Natural killer cell (primary cell): Measurements from ENCODE around the gene PRPF38B. TPM values are rescaled to one million over a fixed set of nuclear protein-coding genes. Genes with fewer than 3 reads are reported as not detected.

Experiments used
- ATAC-seq, 3 donors: fragments of 150-1000 bp in 2 of 3; fragments of 200-7000 bp in 1 of 3; cut with Tn5 transposase; 1 replicate in 1 of 3; 2 replicates in 2 of 3; pipeline ENCODE4 v1.10.0; 2021; ENCODE audit warnings: mild to moderate bottlenecking in 2 of 3, moderate library complexity in 2 of 3
- DNase-seq, 2 donors: peaks; one replicate each; pipeline versions ENCODE4 v3.0.0 to v3.0.0-alpha.2; 2013 to 2021; ENCODE audit warnings: mixed read lengths in 1 of 2
- H3K27ac ChIP-seq: one replicate; pipeline ENCODE4 v1.5.1; 2013; ENCODE audit warnings: mild to moderate bottlenecking, low read length
- H3K27me3 ChIP-seq: one replicate; pipeline ENCODE4 v1.6.1; 2013; ENCODE audit warnings: low read length; ENCODE audit not compliant: control insufficient read depth, insufficient read depth
- H3K36me3 ChIP-seq: one replicate; pipeline ENCODE4 v1.6.1; 2013; ENCODE audit warnings: low read length; ENCODE audit not compliant: control insufficient read depth, insufficient read depth
- H3K4me1 ChIP-seq: one replicate; pipeline ENCODE4 v1.6.1; 2013; ENCODE audit warnings: low read length; ENCODE audit not compliant: control insufficient read depth, insufficient read depth
- H3K4me3 ChIP-seq: one replicate; pipeline ENCODE4 v1.5.1; 2013; ENCODE audit warnings: low read length
- H3K9me3 ChIP-seq: one replicate; pipeline ENCODE4 v1.6.1; 2013; ENCODE audit warnings: low read length; ENCODE audit not compliant: control insufficient read depth, insufficient read depth
- H3K27ac Mint-ChIP-seq, 2 donors: one replicate each; pipeline ENCODE4 v1.8.0; 2022; ENCODE audit warnings: mild to moderate bottlenecking in 2 of 2, mixed read lengths in 2 of 2, moderate library complexity in 1 of 2
- H3K27me3 Mint-ChIP-seq, 2 donors: one replicate each; pipeline ENCODE4 v1.8.0; 2022; ENCODE audit warnings: low read depth in 2 of 2, mixed read lengths in 2 of 2
- H3K36me3 Mint-ChIP-seq: one replicate; pipeline ENCODE4 v1.8.0; 2022; ENCODE audit warnings: mixed read lengths
- H3K4me1 Mint-ChIP-seq, 2 donors: one replicate each; pipeline ENCODE4 v1.8.0; 2022; ENCODE audit warnings: mixed read lengths in 2 of 2
- H3K4me3 Mint-ChIP-seq: one replicate; pipeline ENCODE4 v1.8.0; 2022; ENCODE audit warnings: mild to moderate bottlenecking, moderate library complexity, mixed read lengths
- H3K9me3 Mint-ChIP-seq, 2 donors: one replicate each; pipeline ENCODE4 v1.8.0; 2022; ENCODE audit warnings: mixed read lengths in 2 of 2
- WGBS: methylation state at CpG from one replicate; pipeline ENCODE4 v1.1.7; 2013; ENCODE audit warnings: missing lambda C conversion rate; ENCODE audit not compliant: insufficient coverage; 5-methylcytosine and 5-hydroxymethylcytosine counted together
- intact Hi-C: fragments of 100-400 bp; cut with micrococcal nuclease; formaldehyde crosslinking; loops from one replicate; pipeline ENCODE4 v1.14.2; 2022
- total RNA-seq, 4 donors: library from RNA; stranded (reverse); fragments of 120-200 nt in 1 of 4; gene quantifications; one replicate each; pipeline versions ENCODE4 v1.2.3 to v1.2.4, GENCODE V29; 2013 to 2022
- TF ChIP-seq, protein P1 (sequence below): fragments of 200-600 bp; IDR thresholded peaks from one replicate; pipeline ENCODE4 v1.8.0; 2022; ENCODE audit warnings: antibody characterized with exemption

The PRPF38B gene
- total RNA-seq, 3 donors from 2014 or later (not counting 1 experiment from before 2014, with no cell fraction given), result 115 to 158 (median 156) TPM

DNA sequence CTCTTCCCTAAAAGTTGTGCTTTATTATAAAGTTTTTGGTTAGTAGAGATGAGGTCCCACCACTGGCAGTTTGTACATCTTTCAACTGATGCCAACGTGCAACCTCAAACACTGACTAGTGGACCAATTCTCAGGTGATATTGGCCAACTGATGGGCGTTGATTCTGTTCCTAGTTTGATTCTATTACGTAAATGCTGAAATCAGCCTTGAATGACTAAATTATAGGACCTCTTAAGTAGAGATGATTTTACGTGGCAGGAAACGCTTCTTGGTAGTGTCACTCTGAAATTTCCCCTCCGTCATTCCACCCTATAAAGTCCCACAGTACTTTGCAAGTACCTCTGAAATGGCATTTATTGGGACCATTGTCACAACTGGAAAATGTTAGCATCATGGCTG lies 11.8 kb downstream of the PRPF38B start:
- Mint-ChIP-seq H3K27ac (peak overlapping the region; percentile 43 to 67), H3K27me3 (no peaks in the 10 kb centered on the region), H3K9me3 (no peaks in the 10 kb centered on the region), H3K36me3 (peaks cover 15% of the 10 kb centered on the region), H3K4me3 (peak overlapping the region; percentile 43), H3K4me1 (peaks cover 25 to 27% of the 10 kb centered on the region in 2 donors)
- peak in 1 of 2 donors; percentile 77 for DNase-seq
- peak; percentile 53 to 66 (median 56) for ATAC-seq
- peaks cover 30% of the 10 kb centered on the region for H3K36me3 ChIP-seq
- TF ChIP-seq, protein P1, sequence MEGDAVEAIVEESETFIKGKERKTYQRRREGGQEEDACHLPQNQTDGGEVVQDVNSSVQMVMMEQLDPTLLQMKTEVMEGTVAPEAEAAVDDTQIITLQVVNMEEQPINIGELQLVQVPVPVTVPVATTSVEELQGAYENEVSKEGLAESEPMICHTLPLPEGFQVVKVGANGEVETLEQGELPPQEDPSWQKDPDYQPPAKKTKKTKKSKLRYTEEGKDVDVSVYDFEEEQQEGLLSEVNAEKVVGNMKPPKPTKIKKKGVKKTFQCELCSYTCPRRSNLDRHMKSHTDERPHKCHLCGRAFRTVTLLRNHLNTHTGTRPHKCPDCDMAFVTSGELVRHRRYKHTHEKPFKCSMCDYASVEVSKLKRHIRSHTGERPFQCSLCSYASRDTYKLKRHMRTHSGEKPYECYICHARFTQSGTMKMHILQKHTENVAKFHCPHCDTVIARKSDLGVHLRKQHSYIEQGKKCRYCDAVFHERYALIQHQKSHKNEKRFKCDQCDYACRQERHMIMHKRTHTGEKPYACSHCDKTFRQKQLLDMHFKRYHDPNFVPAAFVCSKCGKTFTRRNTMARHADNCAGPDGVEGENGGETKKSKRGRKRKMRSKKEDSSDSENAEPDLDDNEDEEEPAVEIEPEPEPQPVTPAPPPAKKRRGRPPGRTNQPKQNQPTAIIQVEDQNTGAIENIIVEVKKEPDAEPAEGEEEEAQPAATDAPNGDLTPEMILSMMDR, result no peak
- intact Hi-C loops, result no loop called here
- H3K4me1 ChIP-seq, result peaks cover 20% of the 10 kb centered on the region
- H3K9me3 ChIP-seq, result no peaks in the 10 kb centered on the region
- H3K27ac ChIP-seq, result peak overlapping the region; percentile 58
- no peak overlapping the region for H3K4me3 ChIP-seq
- no peaks in the 10 kb centered on the region for H3K27me3 ChIP-seq
- WGBS, result 77% methylated on average over 6 of the region's 6 CpGs

DNA sequence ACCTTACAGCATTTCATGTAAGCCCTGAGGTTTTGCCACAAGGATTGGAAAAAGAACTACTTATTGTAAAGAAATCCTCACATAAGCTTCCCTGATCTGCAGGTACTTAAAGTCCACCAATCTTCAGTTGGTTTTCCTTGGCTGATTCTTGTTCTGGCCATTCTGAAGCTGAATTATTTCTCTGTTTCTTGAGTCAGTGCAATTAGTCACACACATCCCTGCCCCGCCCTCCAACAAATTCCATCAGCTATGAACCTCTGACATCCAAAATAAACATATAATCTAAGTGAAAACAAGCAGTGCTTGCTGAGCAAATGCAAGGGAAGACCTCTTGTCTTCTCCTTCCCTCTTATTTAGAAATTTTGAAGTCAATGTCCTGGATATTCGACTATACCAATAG lies 12.4 kb downstream of the PRPF38B start:
- no peak for DNase-seq

DNA sequence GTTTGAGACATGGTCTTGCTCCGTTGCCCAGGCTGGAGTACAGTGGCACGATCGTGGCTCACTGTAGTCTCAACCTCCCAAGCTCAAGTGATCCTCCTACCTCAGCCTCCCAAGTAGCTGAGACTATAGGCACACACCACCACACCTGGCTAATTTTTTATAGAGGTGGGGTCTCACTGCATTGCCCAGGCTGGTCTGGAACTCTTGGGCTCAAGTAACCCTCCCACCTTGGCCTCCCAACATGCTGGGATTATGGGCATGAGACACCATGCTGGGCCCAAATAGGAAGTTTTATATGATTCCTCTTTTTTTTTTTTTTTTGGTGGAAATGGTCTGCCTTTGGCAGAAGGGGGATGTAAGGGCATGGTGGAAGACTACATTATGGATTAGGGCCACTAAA lies 14.5 kb downstream of the PRPF38B start:
- no peak overlapping the region for H3K27ac Mint-ChIP-seq
- H3K4me1 Mint-ChIP-seq, result peaks cover 17 to 25% of the 10 kb centered on the region in 2 donors
- no peaks in the 10 kb centered on the region for H3K36me3 Mint-ChIP-seq

More for the DNA sequence above, 12.4 kb downstream of the PRPF38B start:
- TF ChIP-seq, protein P1, result no peak
- Mint-ChIP-seq H3K9me3 (no peaks in the 10 kb centered on the region), H3K36me3 (peaks cover 10% of the 10 kb centered on the region), H3K27me3 (no peaks in the 10 kb centered on the region), H3K4me1 (peaks cover 24 to 25% of the 10 kb centered on the region in 2 donors), H3K27ac (peak overlapping the region; percentile 43 to 67), H3K4me3 (no peak overlapping the region)
- H3K9me3 ChIP-seq, result no peaks in the 10 kb centered on the region
- peaks cover 25% of the 10 kb centered on the region for H3K36me3 ChIP-seq
- H3K4me1 ChIP-seq, result peaks cover 20% of the 10 kb centered on the region
- intact Hi-C loops, result no loop called here
- ATAC-seq, result no peak
- H3K27ac ChIP-seq, result peak overlapping the region; percentile 58
- no peaks in the 10 kb centered on the region for H3K27me3 ChIP-seq
- 90% methylated on average over 2 of the region's 2 CpGs for WGBS
- no peak overlapping the region for H3K4me3 ChIP-seq

More for the DNA sequence above, 14.5 kb downstream of the PRPF38B start:
- 83% methylated on average over 2 of the region's 3 CpGs for WGBS
- no peak overlapping the region for H3K27ac ChIP-seq
- H3K9me3 ChIP-seq, result no peaks in the 10 kb centered on the region
- no peaks in the 10 kb centered on the region for H3K27me3 Mint-ChIP-seq
- intact Hi-C loops, result loop anchor here (5.0 kb wide), 1 partner anchor 194 kb away; no protein-coding TSS in a partner anchor
- no peaks in the 10 kb centered on the region for H3K9me3 Mint-ChIP-seq
- no peaks in the 10 kb centered on the region for H3K27me3 ChIP-seq
- DNase-seq, result no peak
- no peak for ATAC-seq
- H3K36me3 ChIP-seq, result peaks cover 3% of the 10 kb centered on the region
- no peak overlapping the region for H3K4me3 ChIP-seq
- TF ChIP-seq, protein P1, result no peak
- H3K4me1 ChIP-seq, result peaks cover 20% of the 10 kb centered on the region
- H3K4me3 Mint-ChIP-seq, result no peak overlapping the region
